Duodenal mucosa (tissue), 2 donors: ENCODE measurements around the gene MATCAP1.

ENCODE experiments used
- H3K27ac ChIP-seq: one replicate; pipeline ENCODE4 v1.7.0; 2013; ENCODE audit warnings: low read depth, low read length
- H3K27me3 ChIP-seq, 2 donors: one replicate each; pipeline ENCODE4 v1.7.0; 2013; ENCODE audit warnings: low read length in 2 of 2, control low read depth in 1 of 2; ENCODE audit not compliant: insufficient read depth in 2 of 2, control insufficient read depth in 1 of 2
- H3K36me3 ChIP-seq, 2 donors: one replicate each; pipeline ENCODE4 v1.7.0; 2013; ENCODE audit warnings: low read length in 2 of 2, control low read depth in 1 of 2; ENCODE audit not compliant: insufficient read depth in 2 of 2, control insufficient read depth in 1 of 2
- H3K4me1 ChIP-seq, 2 donors: one replicate each; pipeline ENCODE4 v1.7.0; 2013; ENCODE audit warnings: low read length in 2 of 2, control low read depth in 1 of 2; ENCODE audit not compliant: insufficient read depth in 2 of 2, control insufficient read depth in 1 of 2
- H3K4me3 ChIP-seq, 2 donors: one replicate each; pipeline ENCODE4 v1.7.0; 2013; ENCODE audit warnings: low read length in 2 of 2, low read depth in 1 of 2
- H3K9ac ChIP-seq, 2 donors: one replicate each; pipeline ENCODE4 v1.7.0; 2013; ENCODE audit warnings: low read length in 2 of 2, low read depth in 1 of 2
- H3K9me3 ChIP-seq, 2 donors: one replicate each; pipeline ENCODE4 v1.7.0; 2013; ENCODE audit warnings: low read length in 2 of 2, control low read depth in 1 of 2; ENCODE audit not compliant: control insufficient read depth in 1 of 2

MATCAP1 gene

DNA sequence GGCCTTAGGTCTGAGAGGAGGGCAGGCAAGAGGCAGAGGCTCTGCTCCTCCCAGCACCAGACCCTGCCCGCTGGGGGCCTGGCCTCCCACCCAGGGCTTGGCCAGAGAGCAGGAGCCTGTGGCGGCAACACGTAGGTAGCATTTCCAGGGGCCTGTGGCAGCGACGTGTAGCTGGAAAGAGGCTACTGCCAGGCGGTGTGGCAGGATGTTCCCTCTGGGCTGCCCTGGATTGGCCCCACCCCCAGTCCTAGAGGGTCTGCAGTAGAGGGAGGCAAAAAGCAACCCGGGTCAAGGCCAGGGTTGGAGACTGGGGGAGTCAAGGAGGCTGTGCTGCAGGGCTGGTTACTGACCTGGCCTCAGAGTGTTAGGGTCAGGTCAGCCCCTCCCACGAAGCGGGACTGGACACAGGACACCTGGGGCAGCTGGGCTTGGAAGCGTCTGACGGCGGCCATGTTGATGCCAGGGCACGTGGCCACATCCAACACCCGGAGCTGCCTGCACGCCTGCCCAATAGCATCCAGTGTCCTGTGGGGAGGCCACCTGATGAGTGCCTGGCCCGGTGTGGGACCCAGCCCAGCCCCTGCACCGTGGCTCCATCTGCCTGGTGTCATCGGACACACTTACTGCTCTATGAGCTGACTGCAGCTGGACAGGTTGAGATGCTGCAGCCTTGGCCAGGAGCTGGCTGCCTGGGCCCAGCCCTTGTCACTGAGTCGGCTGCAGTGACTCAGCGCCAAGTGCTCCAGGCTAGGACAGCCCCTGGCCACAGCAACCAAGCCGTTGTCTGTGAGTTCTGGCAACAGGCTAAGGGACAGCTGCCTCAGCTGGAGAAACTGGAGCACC is 23.7 kb upstream of the MATCAP1 start:
- Histone ChIP-seq H3K9ac (no peak overlapping the region), H3K27ac (no peak overlapping the region), H3K4me3 (no peak overlapping the region), H3K4me1 (no peaks in the 10 kb centered on the region), H3K36me3 (peaks cover 3 to 20% of the 10 kb centered on the region in 2 donors), H3K27me3 (no peaks in the 10 kb centered on the region), H3K9me3 (no peaks in the 10 kb centered on the region)

DNA sequence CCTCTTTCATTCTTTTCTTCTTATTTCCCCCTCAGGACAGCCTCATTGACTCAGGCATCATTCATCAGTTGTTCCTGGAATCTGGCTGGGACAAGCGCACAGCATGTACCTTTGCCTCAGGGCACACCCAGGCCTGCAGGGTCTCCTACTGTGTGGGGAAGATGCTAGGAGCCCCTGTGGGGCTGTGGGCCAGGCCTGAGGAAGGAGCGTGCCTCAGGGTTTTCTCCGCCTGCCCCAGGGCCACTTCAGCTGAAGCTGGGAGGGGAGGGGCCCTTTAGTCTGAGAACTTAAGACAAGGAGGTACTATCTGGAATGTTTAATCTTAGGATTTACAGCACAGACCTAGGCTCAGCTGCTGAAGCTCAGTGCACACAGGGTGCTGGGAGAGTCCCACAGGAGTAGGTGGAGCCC is 23.1 kb upstream of the MATCAP1 start:
- no peak overlapping the region for H3K9ac ChIP-seq
- peaks cover 3 to 27% of the 10 kb centered on the region in 2 donors for H3K36me3 ChIP-seq
- H3K4me3 ChIP-seq, result no peak overlapping the region
- H3K27ac ChIP-seq, result no peak overlapping the region
- no peaks in the 10 kb centered on the region for H3K9me3 ChIP-seq
- no peaks in the 10 kb centered on the region for H3K27me3 ChIP-seq
- no peaks in the 10 kb centered on the region for H3K4me1 ChIP-seq

DNA sequence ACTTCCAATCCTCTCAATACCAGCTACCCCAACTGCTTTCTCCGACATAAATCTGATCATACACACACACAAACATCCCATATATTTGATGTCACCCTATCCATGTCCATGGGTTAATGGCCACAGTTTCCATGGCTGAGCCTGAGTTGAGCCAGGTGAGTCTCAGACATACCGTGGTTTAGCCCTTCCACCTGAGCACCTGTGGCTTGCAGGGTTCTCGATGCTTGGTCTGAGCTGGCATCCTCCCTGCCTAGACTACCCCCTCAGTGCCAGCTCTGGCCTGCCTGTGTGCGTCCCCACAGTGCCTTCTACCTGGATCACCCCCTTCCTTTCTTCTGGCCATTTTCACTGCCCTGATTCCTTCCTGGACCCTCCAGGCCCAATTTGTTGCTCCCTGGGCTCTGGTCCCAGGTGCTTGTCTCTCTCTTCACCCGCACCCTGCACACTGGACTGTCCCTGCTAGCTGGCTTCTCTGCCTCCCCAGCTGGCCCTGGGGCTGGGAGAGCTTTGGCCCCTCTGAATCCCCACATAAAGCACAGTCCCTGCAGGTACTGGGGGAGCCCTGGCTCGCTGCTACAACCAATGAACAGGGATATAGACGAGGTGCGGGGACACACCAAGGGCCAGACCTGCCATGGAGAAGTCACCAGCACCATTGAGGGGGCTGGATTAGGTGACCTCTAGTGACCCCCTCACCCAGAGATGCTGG is 22.5 kb upstream of the MATCAP1 start:
- H3K9me3 ChIP-seq, result no peaks in the 10 kb centered on the region
- no peak overlapping the region for H3K4me3 ChIP-seq
- H3K27ac ChIP-seq, result no peak overlapping the region
- peaks cover 6 to 32% of the 10 kb centered on the region in 2 donors for H3K36me3 ChIP-seq
- H3K4me1 ChIP-seq, result no peaks in the 10 kb centered on the region
- H3K9ac ChIP-seq, result no peak overlapping the region
- no peaks in the 10 kb centered on the region for H3K27me3 ChIP-seq

DNA sequence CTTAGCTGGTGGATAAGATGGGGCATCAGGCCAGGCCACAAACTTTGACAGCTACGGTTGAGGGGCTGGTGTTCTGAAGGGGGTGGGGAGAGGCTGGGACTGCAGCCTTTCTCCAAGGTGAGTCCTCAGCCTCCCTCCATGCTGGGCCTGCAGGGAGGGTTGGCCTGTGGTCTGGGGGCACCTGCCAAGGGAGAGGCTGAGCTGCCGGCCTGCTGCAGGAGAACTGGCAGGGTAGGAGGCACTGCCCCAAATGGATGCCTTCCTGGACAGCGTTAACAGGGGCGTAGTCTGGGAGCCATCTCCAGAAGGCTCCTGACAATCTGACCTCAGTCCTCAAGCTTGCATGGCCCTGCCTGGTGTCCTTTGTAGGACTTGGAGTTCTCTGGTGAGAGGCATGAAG is 20.3 kb upstream of the MATCAP1 start:
- no peak overlapping the region for H3K4me3 ChIP-seq
- H3K36me3 ChIP-seq, result peaks cover 11 to 43% of the 10 kb centered on the region in 2 donors
- H3K9ac ChIP-seq, result no peak overlapping the region
- H3K9me3 ChIP-seq, result no peaks in the 10 kb centered on the region
- H3K4me1 ChIP-seq, result peaks cover 0 to 6% of the 10 kb centered on the region in 2 donors
- H3K27ac ChIP-seq, result no peak overlapping the region
- H3K27me3 ChIP-seq, result no peaks in the 10 kb centered on the region

GRCh38 chr16:67202956-67203493 is 19.3 kb upstream of the MATCAP1 start:
- no peak overlapping the region for H3K9ac ChIP-seq
- no peak overlapping the region for H3K4me3 ChIP-seq
- H3K36me3 ChIP-seq, result peaks cover 11 to 47% of the 10 kb centered on the region in 2 donors
- H3K27me3 ChIP-seq, result no peaks in the 10 kb centered on the region
- no peaks in the 10 kb centered on the region for H3K9me3 ChIP-seq
- H3K27ac ChIP-seq, result no peak overlapping the region
- H3K4me1 ChIP-seq, result peaks cover 7 to 13% of the 10 kb centered on the region in 2 donors

DNA sequence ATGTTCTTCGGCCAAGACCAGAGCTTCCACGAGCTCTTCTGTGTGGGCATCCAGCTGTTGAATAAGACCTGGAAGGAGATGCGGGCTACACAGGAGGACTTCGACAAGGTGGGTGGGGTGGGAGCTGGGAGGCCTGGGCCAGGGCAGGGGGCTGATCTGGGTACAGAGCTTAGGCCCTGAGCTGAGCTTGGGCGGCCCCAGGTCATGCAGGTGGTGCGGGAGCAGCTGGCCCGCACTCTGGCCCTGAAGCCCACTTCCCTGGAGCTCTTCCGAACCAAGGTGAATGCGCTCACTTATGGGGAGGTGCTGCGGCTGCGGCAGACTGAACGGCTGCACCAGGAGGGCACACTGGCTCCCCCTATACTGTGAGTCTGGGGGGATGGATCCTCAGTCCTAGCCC is 18.7 kb upstream of the MATCAP1 start:
- no peak overlapping the region for H3K4me3 ChIP-seq
- no peaks in the 10 kb centered on the region for H3K9me3 ChIP-seq
- peaks cover 14 to 53% of the 10 kb centered on the region in 2 donors for H3K36me3 ChIP-seq
- no peak overlapping the region for H3K27ac ChIP-seq
- H3K4me1 ChIP-seq, result peaks cover 13 to 18% of the 10 kb centered on the region in 2 donors
- no peaks in the 10 kb centered on the region for H3K27me3 ChIP-seq
- no peak overlapping the region for H3K9ac ChIP-seq

GRCh38 chr16:67201411-67202345 is 17.9 kb upstream of the MATCAP1 start:
- Histone ChIP-seq H3K27ac (no peak overlapping the region), H3K36me3 (peaks cover 21 to 61% of the 10 kb centered on the region in 2 donors), H3K9ac (no peak overlapping the region), H3K9me3 (no peaks in the 10 kb centered on the region), H3K4me1 (peaks cover 14 to 18% of the 10 kb centered on the region in 2 donors), H3K27me3 (no peaks in the 10 kb centered on the region), H3K4me3 (no peak overlapping the region)

DNA sequence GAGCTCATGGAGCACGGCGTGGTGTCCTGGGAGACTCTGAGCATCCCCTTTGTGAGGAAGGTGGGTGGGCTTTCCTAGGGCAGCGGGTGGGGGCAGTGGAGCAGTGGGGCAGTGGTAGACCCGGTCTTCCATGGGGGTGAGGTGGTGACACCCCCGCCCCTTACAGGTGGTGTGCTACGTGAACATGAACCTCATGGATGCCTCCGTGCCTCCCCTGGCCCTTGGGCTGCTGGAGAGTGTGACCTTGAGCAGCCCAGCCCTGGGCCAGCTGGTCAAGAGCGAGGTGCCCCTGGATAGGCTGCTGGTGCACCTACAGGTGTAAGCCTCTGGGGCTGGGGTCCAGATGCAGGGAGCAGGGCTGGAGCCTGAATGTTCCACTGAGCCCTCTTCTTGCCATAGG is 16.7 kb upstream of the MATCAP1 start:
- H3K36me3 ChIP-seq, result peaks cover 33 to 73% of the 10 kb centered on the region in 2 donors

GRCh38 chr16:67199808-67200198 is 16.0 kb upstream of the MATCAP1 start:
- Histone ChIP-seq H3K9me3 (no peaks in the 10 kb centered on the region), H3K27ac (no peak overlapping the region), H3K27me3 (no peaks in the 10 kb centered on the region), H3K4me1 (peaks cover 14 to 22% of the 10 kb centered on the region in 2 donors), H3K36me3 (peaks cover 39 to 79% of the 10 kb centered on the region in 2 donors), H3K9ac (peak overlapping the region; percentile 50 to 54), H3K4me3 (peak overlapping the region; percentile 53 to 73)

More for the DNA sequence above, 16.7 kb upstream of the MATCAP1 start:
- no peak overlapping the region for H3K27ac ChIP-seq
- H3K4me1 ChIP-seq, result peaks cover 14 to 22% of the 10 kb centered on the region in 2 donors
- H3K4me3 ChIP-seq, result peak overlapping the region in 1 of 2 donors; percentile 53
- peak overlapping the region in 1 of 2 donors; percentile 30 for H3K9ac ChIP-seq
- H3K27me3 ChIP-seq, result no peaks in the 10 kb centered on the region
- H3K9me3 ChIP-seq, result no peaks in the 10 kb centered on the region
